Lung (tissue), 12 donors: ENCODE results near the gene OLR1. TPM values are rescaled to one million over a fixed set of nuclear protein-coding genes. Genes with fewer than 3 reads are reported as not detected.

Experiments
- ATAC-seq: fragments of 200-7000 bp; cut with Tn5 transposase; one replicate; pipeline ENCODE4 v1.9.1; 2020; ENCODE audit warnings: moderate number of reproducible peaks; ENCODE audit not compliant: insufficient read depth, low FRiP score
- DNase-seq, 3 donors: peaks; one replicate each; pipeline ENCODE4 v3.0.0-alpha.2; 2013 to 2017
- H3K27ac ChIP-seq, 2 donors: one replicate each; pipeline ENCODE4 v1.5.1; 2013; ENCODE audit warnings: mild to moderate bottlenecking in 2 of 2, moderate library complexity in 2 of 2, control low read depth in 1 of 2, inconsistent platforms in 1 of 2, low read depth in 1 of 2, low read length in 1 of 2
- H3K27me3 ChIP-seq, 3 donors: one replicate each; pipeline ENCODE4 v1.5.1; 2013; ENCODE audit warnings: low read length in 2 of 3; ENCODE audit not compliant: control insufficient read depth in 3 of 3, insufficient read depth in 3 of 3
- H3K36me3 ChIP-seq, 4 donors: one replicate each; pipeline ENCODE4 v1.5.1; 2013; ENCODE audit warnings: low read length in 4 of 4, mild to moderate bottlenecking in 1 of 4, moderate library complexity in 1 of 4; ENCODE audit not compliant: control insufficient read depth in 4 of 4, insufficient read depth in 4 of 4
- H3K4me1 ChIP-seq, 5 donors: one replicate each; pipeline ENCODE4 v1.5.1; 2013; ENCODE audit warnings: low read length in 5 of 5, mild to moderate bottlenecking in 2 of 5, moderate library complexity in 1 of 5; ENCODE audit not compliant: control insufficient read depth in 5 of 5, insufficient read depth in 5 of 5
- H3K4me3 ChIP-seq: one replicate; pipeline ENCODE4 v1.5.1; 2013; ENCODE audit warnings: mild to moderate bottlenecking, control low read depth, moderate library complexity
- H3K9ac ChIP-seq, 2 donors: one replicate each; pipeline ENCODE4 v1.5.1; 2013; ENCODE audit warnings: low read length in 2 of 2, control low read depth in 1 of 2; ENCODE audit not compliant: insufficient read depth in 1 of 2
- H3K9me3 ChIP-seq, 4 donors: one replicate each; pipeline ENCODE4 v1.5.1; 2013; ENCODE audit warnings: low read length in 3 of 4, mild to moderate bottlenecking in 1 of 4, moderate library complexity in 1 of 4; ENCODE audit not compliant: control insufficient read depth in 4 of 4, insufficient read depth in 3 of 4
- CTCF ChIP-seq: IDR thresholded peaks from 2 replicates; pipeline ENCODE4 v1.5.1; 2012; ENCODE audit warnings: mild to moderate bottlenecking; ENCODE audit errors: control extremely low read depth, extremely low read depth
- WGBS, 2 donors: extraction: QIAGEN DNeasy Blood & Tissue Kit; methylation state at CpG; one replicate each; pipeline ENCODE4 v1.1.7; 2013; 5-methylcytosine and 5-hydroxymethylcytosine counted together
- polyA plus RNA-seq, 2 donors: library from polyadenylated mRNA; stranded (reverse); fragments of 200-250 nt; gene quantifications; one replicate each; pipeline ENCODE4 v1.2.1, GENCODE V29; 2013
- total RNA-seq, 2 donors: library from RNA; depleted of rRNA in 1 of 2; stranded (reverse); fragments of >200 nt in 1 of 2; gene quantifications; one replicate each; pipeline ENCODE4 v1.2.1, GENCODE V29; 2014 to 2021
- donor health status: control.
- donor health status: control.
- donor health status: Bipolar disorder and iron deficiency.
- donor health status: healthy.
- donor health status: DM: yes; HTN: yes; CAD: no.

Gene OLR1
- total and polyA plus RNA-seq, 4 donors = 11.3 to 52.1 (median 21.6) TPM

- no peak overlapping the region for H3K9ac ChIP-seq
- WGBS, 2 donors = 48 to 67% methylated on average over 3 of the region's 3 CpGs
- no peak for ATAC-seq
- no peaks in the 10 kb centered on the region for H3K36me3 ChIP-seq
- H3K4me3 ChIP-seq = no peak overlapping the region
- H3K9me3 ChIP-seq = no peaks in the 10 kb centered on the region
- no peak for TF ChIP-seq CTCF
- no peaks in the 10 kb centered on the region for H3K27me3 ChIP-seq
- H3K4me1 ChIP-seq = peaks cover 0 to 12% (median 2%) of the 10 kb centered on the region in 5 donors
- DNase-seq = no peak
- H3K27ac ChIP-seq = no peak overlapping the region
Measured at GRCh38 chr12:10155966-10156365, 16.0 kb downstream of the OLR1 start.

DNA sequence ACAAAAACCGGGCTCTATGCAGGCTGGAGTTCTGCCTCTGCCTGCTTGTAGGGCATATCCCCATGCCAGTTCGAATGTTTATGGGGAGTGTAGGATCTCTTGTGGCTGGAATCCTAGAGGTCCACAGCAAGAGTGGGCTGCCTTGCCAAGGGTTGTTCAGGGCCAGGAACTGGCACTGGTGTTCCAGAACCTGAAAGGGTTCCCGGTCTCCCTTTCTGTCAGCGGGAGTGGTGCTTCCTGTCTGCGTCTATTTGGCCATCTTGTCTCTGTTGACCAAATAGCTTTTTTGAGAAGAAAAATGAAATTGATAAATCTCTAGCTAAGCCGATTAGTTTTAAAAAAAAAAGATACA, 17.8 kb downstream of the OLR1 start:
- no peaks in the 10 kb centered on the region for H3K27me3 ChIP-seq
- H3K4me1 ChIP-seq = peaks cover 0 to 12% (median 2%) of the 10 kb centered on the region in 5 donors
- peak overlapping the region in 1 of 2 donors; percentile 58 for H3K27ac ChIP-seq
- ATAC-seq (no peak), DNase-seq (no peak)
- H3K4me3 ChIP-seq = no peak overlapping the region
- H3K36me3 ChIP-seq = no peaks in the 10 kb centered on the region
- 37 to 53% methylated on average over 6 of the region's 6 CpGs for WGBS, 2 donors
- H3K9ac ChIP-seq = peak overlapping the region in 1 of 2 donors; percentile 83
- H3K9me3 ChIP-seq = no peaks in the 10 kb centered on the region
- no peak for TF ChIP-seq CTCF

DNA sequence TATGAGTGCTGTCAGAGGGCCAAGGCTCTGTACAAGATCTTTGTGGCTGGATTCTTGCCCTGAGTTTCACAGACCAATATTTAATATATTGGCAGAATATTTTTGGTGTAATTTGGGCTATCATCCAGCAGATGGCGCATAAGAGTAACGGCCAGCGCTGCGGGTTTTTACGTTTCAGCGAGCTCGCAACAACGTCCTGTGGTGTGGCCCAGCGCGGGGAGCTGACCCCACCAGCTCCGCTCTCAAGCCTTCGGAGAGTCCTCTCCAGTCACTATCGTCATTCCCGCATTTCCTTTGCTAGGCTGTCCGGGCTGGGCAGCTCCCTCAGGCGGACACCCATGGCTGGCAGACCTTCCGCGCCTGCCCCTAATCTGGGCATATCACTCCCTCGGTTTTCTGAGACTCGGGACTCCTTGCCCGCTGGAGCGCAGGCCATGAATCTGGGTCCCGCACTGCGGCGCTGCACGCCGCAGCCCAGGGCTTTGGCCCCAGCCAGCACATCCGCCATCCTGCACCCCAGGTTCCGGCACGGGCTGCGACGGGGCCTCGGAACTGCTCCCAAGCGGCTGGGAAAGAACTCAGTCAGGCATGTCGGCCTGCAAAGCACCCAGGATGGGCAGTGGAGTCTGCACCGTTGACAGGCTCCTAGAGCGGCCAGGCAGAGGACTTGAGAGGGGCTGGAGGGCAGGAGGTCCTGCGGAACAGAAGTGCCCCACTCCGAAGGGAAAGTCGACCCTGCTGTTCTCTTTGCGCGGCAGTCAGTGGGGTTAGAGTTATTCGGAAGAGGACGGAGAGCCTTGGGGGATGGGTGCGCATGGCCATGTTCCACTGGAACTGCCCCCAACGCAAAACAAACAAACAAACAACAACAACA, 18.4 kb downstream of the OLR1 start:
- Histone ChIP-seq H3K9ac (peak overlapping the region; percentile 80 to 83), H3K4me3 (peak overlapping the region; percentile 17), H3K36me3 (no peaks in the 10 kb centered on the region), H3K27me3 (no peaks in the 10 kb centered on the region), H3K27ac (peak overlapping the region; percentile 58 to 81), H3K4me1 (peaks cover 0 to 12% (median 2%) of the 10 kb centered on the region in 5 donors), H3K9me3 (no peaks in the 10 kb centered on the region)
- peak; percentile 68 for TF ChIP-seq CTCF
- DNase-seq = peak; percentile 82 to 89 (median 88)
- peak; percentile 86 for ATAC-seq
- 3 to 4% methylated on average over 46 of the region's 46 CpGs for whole genome bisulfite sequencing, 2 donors
